HEK293 (cell line): ENCODE measurements around the gene NCOA3.

ENCODE experiments used
- YY1 ChIP-seq: fragments of 450-650 bp; formaldehyde crosslinking; IDR thresholded peaks from 2 replicates; pipeline ENCODE4 v1.5.1; 2018; ENCODE audit warnings: missing biosample characterization, missing genetic modification characterization
- ZNF169 ChIP-seq: fragments of 450-650 bp; formaldehyde crosslinking; IDR thresholded peaks from 2 replicates; pipeline ENCODE4 v1.5.1; 2016; ENCODE audit warnings: missing biosample characterization, missing genetic modification characterization
- TF ChIP-seq, protein P1 (sequence below): fragments of 450-650 bp; formaldehyde crosslinking; IDR thresholded peaks from 2 replicates; pipeline ENCODE4 v1.5.1; 2016; ENCODE audit warnings: missing biosample characterization, missing genetic modification characterization

DNA sequence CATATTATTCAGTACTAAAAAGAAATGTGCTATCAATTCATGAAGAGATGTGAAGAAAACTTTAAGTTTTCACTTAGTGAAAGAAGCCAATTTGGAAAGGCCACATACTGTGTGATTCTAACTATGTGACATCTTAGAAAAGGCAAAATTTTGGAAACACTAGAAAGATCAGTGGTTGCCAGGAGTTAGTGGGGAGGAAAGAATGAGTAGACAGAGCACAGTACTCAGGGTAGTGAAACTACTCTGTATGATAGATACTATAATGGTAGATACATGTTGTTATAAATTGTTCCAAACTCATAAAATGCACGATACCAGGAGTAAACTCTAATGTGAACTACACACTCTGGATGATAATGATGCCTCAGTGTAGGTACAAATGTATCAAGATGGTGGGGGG is 14.2 kb downstream of the NCOA3 start:
- no peak for TF ChIP-seq YY1 (tag by site-specific recombination)
- TF ChIP-seq, protein P1, sequence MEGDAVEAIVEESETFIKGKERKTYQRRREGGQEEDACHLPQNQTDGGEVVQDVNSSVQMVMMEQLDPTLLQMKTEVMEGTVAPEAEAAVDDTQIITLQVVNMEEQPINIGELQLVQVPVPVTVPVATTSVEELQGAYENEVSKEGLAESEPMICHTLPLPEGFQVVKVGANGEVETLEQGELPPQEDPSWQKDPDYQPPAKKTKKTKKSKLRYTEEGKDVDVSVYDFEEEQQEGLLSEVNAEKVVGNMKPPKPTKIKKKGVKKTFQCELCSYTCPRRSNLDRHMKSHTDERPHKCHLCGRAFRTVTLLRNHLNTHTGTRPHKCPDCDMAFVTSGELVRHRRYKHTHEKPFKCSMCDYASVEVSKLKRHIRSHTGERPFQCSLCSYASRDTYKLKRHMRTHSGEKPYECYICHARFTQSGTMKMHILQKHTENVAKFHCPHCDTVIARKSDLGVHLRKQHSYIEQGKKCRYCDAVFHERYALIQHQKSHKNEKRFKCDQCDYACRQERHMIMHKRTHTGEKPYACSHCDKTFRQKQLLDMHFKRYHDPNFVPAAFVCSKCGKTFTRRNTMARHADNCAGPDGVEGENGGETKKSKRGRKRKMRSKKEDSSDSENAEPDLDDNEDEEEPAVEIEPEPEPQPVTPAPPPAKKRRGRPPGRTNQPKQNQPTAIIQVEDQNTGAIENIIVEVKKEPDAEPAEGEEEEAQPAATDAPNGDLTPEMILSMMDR (tag by site-specific recombination): no peak
- no peak for TF ChIP-seq ZNF169
